ENCODE data around the gene SLC29A3. TPM values are rescaled to one million over a fixed set of nuclear protein-coding genes. Genes with fewer than 3 reads are reported as not detected.

The SLC29A3 gene
- polyA plus RNA-seq, 3 donors: 9.7 to 28.4 (median 16.6) TPM

DNA sequence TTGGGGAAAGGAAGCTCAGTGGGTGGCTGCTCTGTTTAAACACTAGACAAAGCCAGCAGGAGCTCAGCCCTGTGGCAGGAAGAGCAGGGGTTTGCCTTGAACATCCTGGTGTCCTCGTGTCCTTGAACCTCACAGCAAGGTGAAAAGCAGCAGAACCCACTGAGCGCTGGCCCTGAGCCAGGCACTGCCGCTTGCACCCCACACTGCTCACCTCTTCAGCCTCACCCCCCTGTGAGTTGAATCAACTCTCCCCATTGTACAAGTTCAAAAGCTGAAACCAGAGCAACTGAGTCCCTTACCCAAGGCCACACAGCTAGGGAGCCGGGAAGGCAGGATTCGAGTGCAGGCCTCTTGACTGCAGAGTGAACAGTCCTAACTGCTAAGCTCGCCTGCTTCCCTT lies 32.0 kb downstream of the SLC29A3 start:
- peak overlapping the region; percentile 23 to 43 for H3K27ac ChIP-seq (ENCODE audit: low read depth in 1 of 2, low read length in 2 of 2)
- H3K9me3 Mint-ChIP-seq: no peaks in the 10 kb centered on the region
- WGBS (ENCODE audit: insufficient coverage): 94% methylated on average over 6 of the region's 6 CpGs
- peaks cover 74 to 95% of the 10 kb centered on the region in 2 donors for H3K36me3 ChIP-seq (replicated peaks in 1 of 2; ENCODE audit: control insufficient read depth in 1 of 2, insufficient read depth in 2 of 2, low read length in 2 of 2)
- no peak overlapping the region for H3K9ac ChIP-seq (ENCODE audit: insufficient read depth, low read length, poor library complexity, severe bottlenecking)
- H3K4me3 Mint-ChIP-seq: no peak overlapping the region
- no peaks in the 10 kb centered on the region for H3K9me3 ChIP-seq (replicated peaks in 1 of 2; ENCODE audit: control insufficient read depth in 1 of 2, insufficient read depth in 1 of 2, low read length in 2 of 2)
- DNase-seq: no peak
- peak overlapping the region in 3 of 7 donors; percentile 10 to 76 (median 26) for H3K27ac Mint-ChIP-seq
- no peak overlapping the region for H2AFZ ChIP-seq (ENCODE audit: insufficient read depth, low read depth, low read length, poor library complexity, severe bottlenecking)
- peaks cover 22% of the 10 kb centered on the region in 2 donors for H3K4me1 ChIP-seq (ENCODE audit: control insufficient read depth in 1 of 2, insufficient read depth in 2 of 2, low read length in 2 of 2)
- H3K27me3 Mint-ChIP-seq (ENCODE audit: low read depth in 3 of 3): peaks cover 0 to 3% (median 2%) of the 10 kb centered on the region in 3 donors
- TF ChIP-seq, protein P1, sequence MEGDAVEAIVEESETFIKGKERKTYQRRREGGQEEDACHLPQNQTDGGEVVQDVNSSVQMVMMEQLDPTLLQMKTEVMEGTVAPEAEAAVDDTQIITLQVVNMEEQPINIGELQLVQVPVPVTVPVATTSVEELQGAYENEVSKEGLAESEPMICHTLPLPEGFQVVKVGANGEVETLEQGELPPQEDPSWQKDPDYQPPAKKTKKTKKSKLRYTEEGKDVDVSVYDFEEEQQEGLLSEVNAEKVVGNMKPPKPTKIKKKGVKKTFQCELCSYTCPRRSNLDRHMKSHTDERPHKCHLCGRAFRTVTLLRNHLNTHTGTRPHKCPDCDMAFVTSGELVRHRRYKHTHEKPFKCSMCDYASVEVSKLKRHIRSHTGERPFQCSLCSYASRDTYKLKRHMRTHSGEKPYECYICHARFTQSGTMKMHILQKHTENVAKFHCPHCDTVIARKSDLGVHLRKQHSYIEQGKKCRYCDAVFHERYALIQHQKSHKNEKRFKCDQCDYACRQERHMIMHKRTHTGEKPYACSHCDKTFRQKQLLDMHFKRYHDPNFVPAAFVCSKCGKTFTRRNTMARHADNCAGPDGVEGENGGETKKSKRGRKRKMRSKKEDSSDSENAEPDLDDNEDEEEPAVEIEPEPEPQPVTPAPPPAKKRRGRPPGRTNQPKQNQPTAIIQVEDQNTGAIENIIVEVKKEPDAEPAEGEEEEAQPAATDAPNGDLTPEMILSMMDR (IDR thresholded peaks at IDR 0.05): no peak
- H4K20me1 ChIP-seq (ENCODE audit: insufficient read depth, low read length): peaks cover 6% of the 10 kb centered on the region
- intact Hi-C loops (cut with micrococcal nuclease): no loop called here
- no peak overlapping the region for H3K4me2 ChIP-seq (replicated peaks; ENCODE audit: extremely low read depth, low read length, poor library complexity, severe bottlenecking)
- H3K27me3 ChIP-seq (ENCODE audit: control insufficient read depth in 2 of 2, insufficient read depth in 2 of 2, low read length in 2 of 2): no peaks in the 10 kb centered on the region
- no peaks in the 10 kb centered on the region for H3K79me2 ChIP-seq (ENCODE audit: insufficient read depth, low read length)
- H3K36me3 Mint-ChIP-seq: peaks cover 85 to 93% of the 10 kb centered on the region in 2 donors
- H3K4me1 Mint-ChIP-seq: peaks cover 27% of the 10 kb centered on the region
- no peak overlapping the region for H3K4me3 ChIP-seq (replicated peaks in 1 of 3; ENCODE audit: low read depth in 2 of 3, low read length in 3 of 3)

DNA sequence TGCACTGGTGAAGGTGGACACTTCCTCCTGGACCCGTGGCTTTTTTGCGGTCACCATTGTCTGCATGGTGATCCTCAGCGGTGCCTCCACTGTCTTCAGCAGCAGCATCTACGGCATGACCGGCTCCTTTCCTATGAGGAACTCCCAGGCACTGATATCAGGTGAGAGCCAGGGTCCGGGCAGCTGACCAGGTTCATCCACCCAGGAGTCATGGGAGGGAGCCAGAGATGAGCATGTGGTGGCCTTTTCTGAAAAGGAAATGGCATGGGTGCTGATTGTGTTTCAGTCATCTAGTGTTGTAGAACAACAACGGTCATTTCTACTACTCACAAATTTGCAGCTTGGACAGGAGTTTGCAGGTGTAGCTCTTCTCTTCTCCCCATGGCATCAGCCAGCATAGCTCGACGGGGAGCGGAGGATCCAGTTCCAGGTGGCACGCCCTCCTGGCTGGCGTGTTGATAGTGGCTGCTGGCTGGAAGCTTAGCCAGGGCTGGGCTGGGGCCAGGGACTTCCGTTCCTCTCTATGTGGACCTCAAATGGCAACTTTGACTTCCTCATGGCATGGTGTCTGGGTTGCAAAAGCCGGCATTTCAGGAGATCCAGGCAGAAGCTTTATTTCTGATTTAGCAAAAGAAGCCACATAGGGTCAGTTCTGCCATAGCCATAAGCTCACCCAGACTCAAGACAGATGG lies 32.7 kb downstream of the SLC29A3 start:
- no peaks in the 10 kb centered on the region for H3K9me3 ChIP-seq (replicated peaks in 1 of 2; ENCODE audit: control insufficient read depth in 1 of 2, insufficient read depth in 1 of 2, low read length in 2 of 2)
- H3K79me2 ChIP-seq (ENCODE audit: insufficient read depth, low read length): no peaks in the 10 kb centered on the region
- peaks cover 0 to 3% (median 2%) of the 10 kb centered on the region in 3 donors for H3K27me3 Mint-ChIP-seq (ENCODE audit: low read depth in 3 of 3)
- H3K27ac Mint-ChIP-seq: peak overlapping the region in 6 of 7 donors; percentile 26 to 80 (median 68)
- DNase-seq: peak in 2 of 3 donors; percentile 47 to 53
- peak overlapping the region in 1 of 2 donors; percentile 15 for H3K4me3 Mint-ChIP-seq
- H2AFZ ChIP-seq (ENCODE audit: insufficient read depth, low read depth, low read length, poor library complexity, severe bottlenecking): no peak overlapping the region
- peak overlapping the region; percentile 39 for H3K4me2 ChIP-seq (replicated peaks; ENCODE audit: extremely low read depth, low read length, poor library complexity, severe bottlenecking)
- H3K36me3 Mint-ChIP-seq: peaks cover 88 to 95% of the 10 kb centered on the region in 2 donors
- peaks cover 77 to 97% of the 10 kb centered on the region in 2 donors for H3K36me3 ChIP-seq (replicated peaks in 1 of 2; ENCODE audit: control insufficient read depth in 1 of 2, insufficient read depth in 2 of 2, low read length in 2 of 2)
- H3K4me3 ChIP-seq (replicated peaks in 1 of 3; ENCODE audit: low read depth in 2 of 3, low read length in 3 of 3): peak overlapping the region in 1 of 3 experiments; percentile 17
- H4K20me1 ChIP-seq (ENCODE audit: insufficient read depth, low read length): peaks cover 6% of the 10 kb centered on the region
- peaks cover 22% of the 10 kb centered on the region in 2 donors for H3K4me1 ChIP-seq (ENCODE audit: control insufficient read depth in 1 of 2, insufficient read depth in 2 of 2, low read length in 2 of 2)
- intact Hi-C loops (cut with micrococcal nuclease): no loop called here
- no peaks in the 10 kb centered on the region for H3K9me3 Mint-ChIP-seq
- H3K27me3 ChIP-seq (ENCODE audit: control insufficient read depth in 2 of 2, insufficient read depth in 2 of 2, low read length in 2 of 2): no peaks in the 10 kb centered on the region
- TF ChIP-seq, protein P1 (IDR thresholded peaks at IDR 0.05): no peak
- H3K9ac ChIP-seq (ENCODE audit: insufficient read depth, low read length, poor library complexity, severe bottlenecking): no peak overlapping the region
- H3K27ac ChIP-seq (ENCODE audit: low read depth in 1 of 2, low read length in 2 of 2): peak overlapping the region; percentile 23 to 43
- H3K4me1 Mint-ChIP-seq: peaks cover 27% of the 10 kb centered on the region
- 79% methylated on average over 12 of the region's 14 CpGs for WGBS (ENCODE audit: insufficient coverage)

Measured in CD14-positive monocyte (primary cell).